Activated CD4-positive, alpha-beta T cell treated with anti-CD3 and anti-CD28 coated beads, Interleukin-2, amount 50 U/mL, for 24 hours (primary cell): ENCODE data around the gene NRTN.
"Not testable (repeated sequence)": the region's sequence is repeated elsewhere in the genome, so short reads cannot be mapped to it uniquely, and the experiment has no call there.

Experiments used
- DNase-seq, 2 donors: peaks; one replicate each; pipeline ENCODE4 v3.0.0-alpha.2; 2020; ENCODE audit warnings: low read depth in 1 of 2, low spot score in 1 of 2

NRTN gene

DNA sequence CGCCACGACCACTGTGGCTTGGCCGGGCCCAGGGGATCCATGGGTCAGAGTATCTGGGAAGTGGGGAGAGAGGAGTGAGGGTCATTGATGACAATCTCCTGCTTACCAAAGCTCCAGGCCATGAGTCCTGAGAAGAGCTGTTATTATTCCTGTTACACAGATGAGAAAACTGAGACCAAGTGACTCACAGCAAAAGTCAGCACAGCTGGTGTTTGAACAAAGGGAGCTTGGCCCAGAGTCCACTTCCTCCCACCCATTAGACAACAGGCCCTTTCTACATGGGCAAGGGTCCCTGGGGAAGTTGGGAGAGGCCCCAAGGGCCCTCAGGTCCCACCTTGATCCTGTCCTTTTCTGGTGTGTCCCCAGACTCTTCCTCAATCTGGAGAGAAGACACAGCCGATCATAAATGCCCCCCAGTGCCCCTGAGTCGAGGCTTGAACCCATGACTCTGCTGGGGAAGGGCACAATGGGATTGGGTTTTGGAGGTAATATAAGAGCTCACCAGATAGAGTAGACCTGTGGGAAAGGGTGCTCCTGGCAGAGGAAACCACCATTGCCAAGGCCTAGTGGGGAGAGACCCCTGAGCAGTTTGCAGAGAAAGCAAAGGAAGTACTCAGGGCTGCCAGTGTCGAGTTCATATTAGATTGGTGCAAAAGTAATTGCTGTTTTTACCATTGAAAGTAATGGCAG is 27.8 kb downstream of the NRTN start:
- no peak for DNase-seq

DNA sequence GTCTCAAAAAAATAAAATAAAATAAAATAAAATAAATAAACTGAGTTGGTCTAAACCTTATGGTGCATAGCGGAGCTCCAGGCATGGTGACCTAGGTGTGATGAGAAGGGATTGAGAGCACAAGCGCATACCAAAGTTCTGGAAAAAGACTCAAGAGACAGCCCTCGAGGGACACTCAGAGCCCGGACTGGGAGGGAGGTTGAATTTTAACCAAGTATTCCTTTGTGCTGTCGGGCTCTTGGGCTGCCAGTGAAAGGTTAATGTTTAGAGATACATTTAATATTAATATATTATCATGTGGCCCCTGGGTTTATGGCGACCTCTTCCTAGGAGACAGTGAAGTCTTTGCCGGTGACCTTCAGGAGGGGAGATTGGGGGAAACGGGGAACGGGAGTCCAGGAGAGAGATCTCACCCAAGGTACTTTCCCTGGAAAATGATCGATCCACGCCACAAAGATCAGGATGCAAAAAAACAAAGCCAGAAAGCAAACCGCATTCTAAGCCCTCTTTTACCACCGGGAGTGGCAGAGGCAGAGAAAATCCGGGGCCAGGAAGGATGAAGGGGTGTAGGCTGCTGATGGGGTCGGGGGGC is 33.0 kb downstream of the NRTN start:
- DNase-seq = no peak

DNA sequence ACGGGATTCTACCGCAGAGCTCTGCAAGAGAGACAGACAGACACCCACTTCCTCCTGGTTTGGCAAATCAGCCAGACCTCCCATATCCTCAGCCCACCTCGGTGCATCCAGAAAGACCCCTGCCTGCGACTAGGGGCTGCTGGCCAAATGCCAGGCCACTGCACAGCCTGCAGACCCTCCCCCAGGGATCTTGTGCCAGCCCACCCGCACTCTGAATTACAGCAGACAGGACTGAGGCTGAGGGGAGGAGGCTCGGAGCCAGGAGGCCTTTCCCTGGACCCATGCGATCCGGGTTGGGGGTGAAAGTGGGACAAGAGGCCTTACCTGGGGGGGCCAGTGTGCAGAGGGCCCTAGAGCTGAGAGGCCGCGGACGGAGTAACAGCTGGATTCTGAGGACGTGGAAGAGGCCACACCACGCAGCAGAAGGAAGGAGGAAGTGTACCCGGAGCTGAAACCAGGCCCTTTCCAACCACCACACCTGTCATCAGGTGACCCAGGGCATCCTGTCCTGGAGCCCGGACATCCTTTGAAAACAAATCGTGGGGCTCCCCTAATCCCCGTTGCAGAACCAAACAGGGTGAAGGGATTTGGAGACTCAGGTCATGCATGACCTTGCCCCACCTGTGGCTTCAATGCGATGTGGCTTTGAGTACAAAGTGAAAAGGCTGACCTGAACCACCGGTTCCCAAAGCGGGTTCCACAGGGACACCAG is 33.6 kb downstream of the NRTN start:
- no peak for DNase-seq

DNA sequence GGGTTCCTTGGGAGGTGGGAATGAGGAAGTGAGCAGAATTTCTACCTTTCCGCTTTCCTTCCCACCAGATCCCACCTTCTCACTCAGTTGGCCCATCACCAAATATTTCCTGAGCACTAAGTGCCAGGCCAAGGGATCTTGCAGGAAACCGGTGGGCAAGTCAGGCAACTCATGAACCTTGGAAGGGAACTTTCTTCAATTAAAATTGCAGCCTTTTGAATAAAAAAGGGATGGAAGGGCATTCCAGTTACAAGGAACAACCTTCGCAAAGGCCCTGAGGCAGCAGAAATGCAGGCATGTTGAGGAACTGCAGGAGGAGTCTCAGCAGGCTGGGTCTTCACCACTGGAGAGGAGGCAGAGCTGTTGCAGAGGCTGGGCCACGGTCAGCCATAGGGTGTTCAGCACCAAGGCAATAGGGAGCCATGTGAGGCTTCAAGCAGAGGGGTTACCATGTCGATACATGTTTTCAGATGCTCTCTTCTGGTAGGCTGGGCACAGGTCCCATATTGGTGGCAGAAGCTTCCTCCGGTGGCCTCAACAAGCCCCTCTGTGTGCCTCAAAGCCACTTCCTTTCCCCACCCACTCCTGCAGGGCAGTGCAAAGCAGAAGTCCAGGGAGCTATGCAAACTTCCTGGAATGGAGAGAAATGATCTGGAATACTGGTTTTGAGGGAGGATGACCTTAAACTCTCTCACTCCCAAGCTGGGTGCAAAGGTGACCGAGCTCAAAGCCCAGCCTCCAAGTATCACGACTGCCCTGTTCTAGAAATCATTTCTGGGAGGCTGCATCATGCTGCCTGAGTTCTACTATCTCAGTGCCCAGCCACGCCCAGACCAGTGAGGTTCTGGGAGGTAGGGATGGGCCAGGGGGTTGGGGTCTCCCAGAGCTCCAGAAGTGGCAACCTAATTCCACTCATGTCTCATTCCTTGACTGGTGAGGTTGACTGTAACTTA is 34.5 kb downstream of the NRTN start, which contains the start of gene FUT6:
Gene FUT6 (minus strand): TSS at position 638 of the 953 bp plus-strand sequence. CDS start 7,135 bp downstream, outside the sequence.
- no peak for DNase-seq

DNA sequence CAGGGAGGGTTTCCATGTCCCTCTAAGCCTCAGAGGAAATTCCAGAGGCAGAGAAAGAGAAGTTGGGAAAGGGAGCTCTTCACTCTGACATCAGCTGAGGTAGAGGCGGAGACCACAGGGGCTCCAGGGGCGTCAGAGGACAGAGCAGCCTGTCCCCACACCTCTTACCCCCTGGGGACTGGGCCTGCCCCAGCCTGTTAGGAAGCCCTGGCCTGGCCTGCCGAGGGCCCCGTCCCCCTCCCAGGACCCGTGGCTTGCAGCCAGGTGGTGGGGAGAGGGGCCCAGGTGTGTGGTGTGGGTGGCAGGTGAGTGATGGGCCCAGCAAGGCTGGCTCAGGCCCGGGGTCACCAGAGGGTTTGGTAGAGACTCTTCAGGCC is 36.9 kb downstream of the NRTN start:
- DNase-seq = not testable (repeated sequence)

DNA sequence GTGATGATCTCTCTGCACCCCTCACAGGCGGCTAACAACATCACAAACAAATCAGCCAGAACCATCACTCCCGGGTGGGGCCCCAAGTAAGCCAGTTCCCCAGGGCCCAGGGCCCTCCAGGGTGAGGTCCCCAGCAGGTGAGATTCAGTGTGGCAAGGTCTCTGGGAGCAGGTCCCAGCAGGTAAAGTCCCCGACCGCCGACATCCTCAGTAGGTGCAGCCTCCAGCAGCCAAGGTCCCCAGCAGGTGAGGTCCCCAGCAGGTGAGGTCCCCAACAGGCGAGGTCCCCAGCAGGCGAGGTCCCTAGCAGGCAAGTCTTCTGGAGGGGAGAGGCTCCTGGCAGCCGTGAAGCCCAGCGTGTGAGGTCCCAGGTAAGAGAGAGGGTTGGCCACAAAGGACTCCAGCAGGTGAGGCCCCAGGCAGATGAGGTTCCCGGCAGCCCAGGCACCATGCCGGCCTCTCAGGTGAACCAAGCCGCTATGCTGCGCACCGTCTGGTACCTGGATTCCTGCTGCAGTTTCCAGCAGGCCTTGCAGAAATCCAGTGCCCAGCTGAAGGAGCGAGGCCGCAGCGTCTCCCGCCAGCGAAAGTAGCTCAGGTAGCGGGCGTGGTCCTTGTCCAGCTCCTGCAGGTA is 38.5 kb downstream of the NRTN start:
- DNase-seq = no peak

DNA sequence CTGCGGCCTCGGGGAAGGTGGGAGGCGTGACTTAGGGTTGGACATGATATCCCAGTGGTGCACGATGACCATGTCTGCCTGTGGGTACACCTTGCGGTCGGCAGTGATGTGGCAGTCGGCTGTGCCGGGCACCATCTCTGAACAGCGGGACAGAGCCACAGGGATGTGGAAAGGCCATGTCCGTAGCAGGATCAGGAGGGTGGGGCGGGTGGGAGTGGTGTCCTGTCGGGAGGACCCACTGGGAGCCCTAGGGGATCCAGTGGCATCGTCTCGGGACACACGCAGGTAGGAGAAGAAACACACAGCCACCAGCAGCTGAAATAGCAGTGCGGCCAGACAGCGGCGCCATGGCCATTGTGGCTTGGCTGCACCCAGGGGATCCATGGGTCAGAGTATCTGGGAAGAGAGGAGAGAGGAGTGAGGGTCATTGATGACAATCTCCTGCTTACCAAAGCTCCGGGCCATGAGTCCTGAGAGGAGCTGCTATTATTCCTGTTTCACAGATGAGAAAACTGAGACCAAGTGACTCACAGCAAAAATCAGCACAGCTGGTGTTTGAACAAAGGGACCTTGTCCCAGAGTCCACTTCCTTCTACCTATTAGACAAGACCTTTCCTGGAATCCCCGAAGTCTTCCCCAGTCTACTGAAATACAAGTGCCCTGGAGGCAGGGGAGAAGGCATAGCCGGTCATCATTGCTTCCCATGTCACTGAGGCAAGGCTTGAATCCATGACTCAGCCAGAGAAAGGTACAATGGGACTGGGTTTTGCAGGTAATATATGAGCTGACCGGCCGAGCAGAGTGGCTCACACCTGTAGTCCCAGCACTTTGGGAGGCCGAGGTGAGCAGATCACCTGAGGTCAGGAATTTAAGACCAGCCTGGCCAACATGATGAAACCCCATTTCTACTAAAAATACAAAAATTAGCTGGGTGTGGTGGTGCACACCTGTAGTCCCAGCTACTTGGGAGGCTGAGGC is 39.9 kb downstream of the NRTN start:
- DNase-seq = no peak

DNA sequence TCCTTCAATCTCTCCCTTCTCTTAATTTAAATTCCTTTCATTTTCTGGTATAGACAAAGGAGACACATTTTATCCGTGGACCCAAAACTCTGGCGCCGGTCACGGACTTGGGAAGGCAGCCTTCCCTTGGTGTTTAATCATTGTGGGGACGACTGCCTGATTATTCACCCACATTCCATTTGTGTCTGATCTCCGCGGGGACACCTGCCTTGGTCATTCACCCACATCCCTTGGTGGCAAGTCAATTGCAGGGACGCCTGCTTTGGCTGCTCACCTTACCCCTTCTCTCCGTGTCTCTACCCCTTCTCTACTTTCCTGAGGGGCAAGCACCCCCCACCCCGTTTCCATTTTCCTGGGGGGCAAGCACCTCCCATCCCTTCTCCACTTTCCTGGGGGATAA is 43.0 kb downstream of the NRTN start:
- not testable (repeated sequence) for DNase-seq

DNA sequence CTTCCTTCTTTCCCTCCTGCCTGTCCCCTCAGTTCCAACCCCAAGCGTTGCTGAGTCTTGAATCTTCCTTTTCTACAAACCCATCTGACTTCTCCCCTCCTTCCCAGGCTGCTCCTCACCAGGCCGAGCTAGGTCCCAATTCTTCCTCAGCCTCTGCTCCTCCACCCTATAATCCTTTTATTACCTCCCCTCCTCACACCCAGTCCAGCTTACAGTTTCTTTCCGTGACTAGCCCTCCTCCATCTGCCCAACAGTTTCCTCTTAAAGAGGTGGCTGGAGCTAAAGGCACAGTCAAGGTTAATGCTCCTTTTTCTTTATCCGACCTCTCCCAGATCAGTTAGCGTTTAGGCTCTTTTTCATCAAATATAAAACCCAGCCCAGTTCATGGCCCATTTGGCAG is 43.8 kb downstream of the NRTN start:
- not testable (repeated sequence) for DNase-seq

DNA sequence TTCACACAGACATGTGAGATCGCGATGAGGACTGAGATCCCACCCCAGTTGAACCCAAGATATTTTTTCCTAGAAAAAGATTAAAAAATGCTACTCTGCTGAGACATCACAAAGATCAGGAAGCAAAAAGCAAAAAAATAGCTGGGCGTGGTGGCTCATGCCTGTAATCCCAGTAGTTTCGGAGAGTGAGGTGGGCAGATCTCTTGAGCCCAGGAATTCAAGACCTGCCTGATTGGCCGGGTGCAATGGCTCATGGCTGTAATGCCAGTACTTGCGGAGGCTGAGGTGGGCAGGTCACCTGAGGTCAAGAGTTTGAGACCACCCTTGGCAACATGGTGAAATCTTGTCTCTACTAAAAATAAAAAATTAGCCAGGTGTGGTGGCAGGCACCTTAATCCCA is 45.3 kb downstream of the NRTN start:
- DNase-seq = no peak

DNA sequence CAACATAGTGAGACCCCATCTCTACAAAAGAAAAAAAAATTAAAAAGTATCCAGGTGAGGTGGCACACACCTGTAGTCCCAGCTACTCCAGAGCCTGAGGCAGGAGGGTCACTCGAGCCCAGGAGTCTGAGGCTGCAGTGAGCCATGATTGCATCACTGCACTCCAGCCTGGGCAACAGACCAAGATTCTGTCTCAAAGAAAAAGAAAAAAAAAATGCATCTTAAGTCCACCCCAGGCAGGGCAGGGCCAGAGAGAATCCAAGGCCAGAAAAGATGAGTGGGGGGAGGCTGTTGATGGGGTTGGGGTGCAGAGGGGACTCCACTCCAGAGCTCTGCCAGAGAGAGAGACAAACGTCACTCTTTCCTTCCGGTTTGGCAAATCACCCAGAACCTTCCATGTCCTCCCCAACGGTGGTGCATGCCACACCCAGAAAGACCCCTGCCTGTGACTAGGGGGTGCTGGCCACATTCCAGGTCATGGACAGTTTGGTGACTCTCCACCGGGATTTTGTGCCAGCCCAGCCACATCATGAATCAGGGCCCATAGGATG is 46.0 kb downstream of the NRTN start:
- DNase-seq = no peak

DNA sequence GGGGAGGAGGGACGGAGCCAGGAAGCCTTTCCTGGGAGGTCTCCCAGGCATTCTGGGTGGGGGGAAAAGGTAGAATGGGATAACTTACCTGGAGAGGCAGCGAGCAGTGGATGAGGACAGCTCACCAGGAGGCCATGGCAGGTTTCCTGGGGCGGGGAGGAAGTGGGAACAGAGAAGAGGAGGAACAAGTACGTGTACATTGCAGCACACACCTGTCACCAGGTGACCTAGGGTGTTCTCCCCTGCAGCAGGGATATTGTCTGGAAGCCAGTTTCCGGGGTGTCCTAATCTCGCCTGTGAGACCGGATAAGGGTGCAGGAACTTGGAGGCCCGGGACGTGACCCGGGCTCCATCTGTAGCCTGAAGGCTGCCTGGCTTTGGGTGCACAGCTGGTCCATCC is 46.4 kb downstream of the NRTN start, which contains the start of gene FUT3:
Gene FUT3 (minus strand): TSS at position 148 of the 400 bp plus-strand sequence.
- DNase-seq = no peak

DNA sequence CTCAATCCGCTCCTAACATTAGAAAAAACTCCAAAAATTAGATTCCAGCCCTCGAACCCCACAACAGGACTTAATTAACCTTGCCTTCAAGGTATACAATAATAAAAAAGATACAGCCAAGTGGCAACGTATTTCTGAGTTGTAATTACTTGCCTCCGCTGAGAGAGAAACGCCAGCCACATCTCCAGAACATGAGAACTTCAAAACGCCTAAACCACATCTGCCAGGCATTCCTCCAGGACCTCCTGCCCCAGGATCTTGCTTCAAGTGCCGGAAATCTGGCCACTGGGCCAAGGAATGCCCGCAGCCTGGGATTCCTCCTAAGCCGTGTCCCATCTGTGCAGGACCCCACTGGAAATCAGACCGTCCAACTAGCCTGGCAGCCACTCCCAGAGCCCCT is 49.3 kb downstream of the NRTN start:
- DNase-seq = not testable (repeated sequence)

DNA sequence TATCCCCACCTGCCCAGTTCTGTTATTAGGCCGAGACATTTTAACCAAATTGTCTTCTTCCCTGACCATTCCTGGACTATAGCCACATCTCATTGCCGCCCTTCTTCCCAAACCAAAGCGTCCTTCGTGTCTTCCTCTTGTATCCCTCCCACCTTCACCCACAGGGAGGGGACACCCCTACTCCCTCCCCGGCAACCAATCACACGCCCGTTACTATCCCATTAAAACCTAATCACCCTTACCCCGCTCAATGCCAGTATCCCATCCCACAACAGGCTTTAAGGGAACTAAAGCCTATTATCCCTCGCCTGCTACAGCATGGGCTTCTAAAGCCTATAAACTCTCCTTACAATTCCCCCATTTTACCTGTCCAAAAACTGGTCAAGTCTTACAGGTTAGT is 50.3 kb downstream of the NRTN start:
- DNase-seq = not testable (repeated sequence)

DNA sequence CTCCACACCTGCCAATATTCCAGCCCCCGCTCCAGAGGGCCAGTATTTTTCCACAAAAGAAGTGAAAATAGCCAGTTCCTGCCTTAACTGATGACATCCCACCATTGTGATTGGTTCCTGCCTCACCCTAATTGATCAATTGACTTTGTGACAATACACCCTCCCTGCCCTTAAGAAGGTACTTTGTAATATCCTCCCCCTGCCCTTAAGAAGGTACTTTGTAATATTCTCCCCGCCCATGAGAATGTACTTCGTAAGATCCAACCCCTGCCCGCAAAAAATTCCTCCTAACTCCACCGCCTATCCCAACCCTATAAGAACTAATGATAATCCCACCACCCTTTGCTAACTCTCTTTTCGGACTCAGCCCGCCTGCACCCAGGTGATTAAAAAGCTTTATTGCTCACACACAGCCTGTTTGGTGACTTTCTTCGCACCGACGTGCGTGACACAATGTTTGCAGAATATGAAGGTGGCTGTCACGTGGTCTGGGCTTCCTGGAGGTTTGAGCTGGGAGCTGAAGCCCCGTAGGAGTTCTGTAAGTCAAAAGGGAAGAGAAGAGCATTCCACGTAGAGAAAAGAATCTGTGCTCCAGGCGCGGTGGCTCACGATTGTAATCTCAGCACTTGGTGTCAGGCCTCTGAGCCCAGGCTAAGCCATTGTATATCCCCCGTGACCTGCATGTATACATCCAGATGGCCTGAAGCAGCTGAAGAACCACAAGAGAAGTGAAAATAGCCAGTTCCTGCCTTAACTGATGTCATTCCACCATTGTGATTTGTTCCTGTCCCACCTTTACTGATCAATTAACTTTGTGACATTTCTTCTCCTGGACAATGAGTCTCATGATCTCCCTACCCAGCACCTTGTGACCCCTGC is 52.6 kb downstream of the NRTN start:
- DNase-seq = no peak

DNA sequence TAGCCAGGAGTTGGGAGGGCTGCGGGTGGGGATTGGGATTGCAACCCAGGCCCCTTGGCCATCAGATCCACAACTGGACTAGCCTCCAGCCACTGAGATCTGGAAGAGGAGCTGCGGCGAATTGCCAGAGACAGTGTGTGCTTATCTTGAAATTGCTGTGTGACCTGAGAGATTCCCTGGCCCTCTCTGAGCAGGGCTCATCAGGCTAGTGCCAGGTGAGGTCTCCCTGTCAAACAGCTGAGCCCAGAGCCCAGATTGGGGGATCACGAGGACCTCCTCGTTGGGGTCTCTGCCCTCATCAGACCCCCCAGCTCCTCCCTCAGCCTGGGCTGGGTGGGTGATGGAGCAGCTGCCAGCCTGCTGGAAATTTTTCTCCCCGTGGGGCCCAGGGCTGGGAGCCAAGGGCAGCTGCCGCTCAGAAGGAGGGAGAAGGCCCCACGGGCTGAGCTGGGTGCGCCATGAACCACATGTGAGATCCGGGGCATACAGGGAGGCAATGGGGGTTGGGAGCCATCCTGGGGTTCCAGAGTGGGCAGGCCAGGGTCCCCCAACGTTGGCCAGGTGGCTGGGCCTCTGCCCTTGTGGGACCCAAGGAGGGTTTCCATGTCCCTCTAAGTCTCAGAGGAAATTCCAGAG is 58.3 kb downstream of the NRTN start:
- no peak for DNase-seq

DNA sequence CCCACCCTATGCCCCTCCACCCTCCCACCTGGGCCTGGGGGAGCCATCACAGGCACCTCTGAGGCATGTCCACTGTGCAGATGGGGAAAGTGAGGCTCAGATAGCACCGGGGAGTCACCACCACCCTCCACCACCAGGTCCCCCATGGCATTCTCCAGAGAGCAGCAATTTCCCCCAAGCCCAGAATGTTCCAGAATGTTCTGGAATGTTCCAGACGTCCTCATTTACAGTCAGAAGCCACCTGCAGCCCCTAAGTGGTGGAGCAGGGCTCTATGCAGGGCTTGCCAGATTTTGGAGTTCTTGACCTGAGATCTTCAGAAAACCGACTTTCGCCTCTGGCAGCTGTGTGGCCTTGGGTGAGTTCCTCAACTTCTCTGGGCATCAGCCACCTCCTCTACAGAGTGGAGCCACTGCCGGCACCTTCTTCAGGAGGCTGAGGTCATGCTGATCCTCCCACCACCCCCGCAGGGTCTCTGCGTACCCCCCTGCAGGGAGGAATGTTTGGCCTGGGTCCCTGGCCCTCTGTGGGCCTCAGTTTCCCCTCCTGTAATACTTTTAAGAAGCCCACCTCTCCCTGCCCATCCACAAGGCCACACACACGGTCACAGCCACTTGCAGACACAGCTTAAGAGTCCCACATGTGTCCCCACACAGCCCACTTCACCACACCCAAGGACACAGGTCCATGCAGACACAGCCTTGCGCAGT is 59.3 kb downstream of the NRTN start:
- DNase-seq = no peak
